HepG2 (cell line): ENCODE measurements around the gene PLVAP. TPM values are rescaled to one million over a fixed set of nuclear protein-coding genes. Genes with fewer than 3 reads are reported as not detected.
A peak's percentile ranks its signal among the peaks of the same experiment; 100 is the strongest.

ENCODE experiments used
- AKNA ChIP-seq: sonication (generic); formaldehyde crosslinking; IDR thresholded peaks from 2 replicates; pipeline ENCODE4 v1.4.0; 2020; ENCODE audit warnings: missing genetic modification reagents, borderline replicate concordance
- BORCS8-MEF2B ChIP-seq: sonication (generic); formaldehyde crosslinking; IDR thresholded peaks from 2 replicates; pipeline ENCODE4 v1.8.0; 2022; ENCODE audit warnings: mild to moderate bottlenecking, missing genetic modification reagents
- CHD2 ChIP-seq: IDR thresholded peaks from 2 replicates; pipeline ENCODE4 v1.6.1; 2011; ENCODE audit warnings: low read depth, low read length, improper control_type of control experiment
- KDM4B ChIP-seq: sonication (generic); formaldehyde crosslinking; IDR thresholded peaks from 2 replicates; pipeline ENCODE4 v1.4.0; 2020; ENCODE audit warnings: missing genetic modification reagents
- MED8 ChIP-seq: sonication (generic); formaldehyde crosslinking; IDR thresholded peaks from 2 replicates; pipeline ENCODE4 v1.8.1; 2023; ENCODE audit warnings: mild to moderate bottlenecking, missing genetic modification reagents; ENCODE audit not compliant: insufficient replicate concordance
- MTF2 ChIP-seq: sonication (generic); formaldehyde crosslinking; IDR thresholded peaks from 2 replicates; pipeline ENCODE4 v1.5.0; 2020; ENCODE audit warnings: missing genetic modification reagents, borderline replicate concordance
- NCOA2 ChIP-seq: sonication (generic); formaldehyde crosslinking; IDR thresholded peaks from 2 replicates; pipeline ENCODE4 v1.8.0; 2022; ENCODE audit warnings: inconsistent platforms
- NFIB ChIP-seq: sonication (generic); formaldehyde crosslinking; IDR thresholded peaks from 2 replicates; pipeline ENCODE4 v1.9.0; 2021; ENCODE audit warnings: missing genetic modification reagents, mild to moderate bottlenecking, borderline replicate concordance
- RBM39 ChIP-seq: fragments of 200-400 bp; formaldehyde crosslinking; IDR thresholded peaks from one replicate; pipeline ENCODE4 v1.6.1; 2018; ENCODE audit warnings: antibody characterized with exemption, mild to moderate bottlenecking, low read depth, low read length; ENCODE audit not compliant: poor library complexity, severe bottlenecking
- SNAI1 ChIP-seq: sonication (generic); formaldehyde crosslinking; IDR thresholded peaks from 2 replicates; pipeline ENCODE4 v1.5.0; 2020; ENCODE audit warnings: mild to moderate bottlenecking, missing genetic modification reagents, borderline replicate concordance
- SP4 ChIP-seq: sonication (generic); formaldehyde crosslinking; IDR thresholded peaks from 2 replicates; pipeline ENCODE4 v1.8.1; 2023; ENCODE audit warnings: mild to moderate bottlenecking, missing genetic modification reagents
- SP5 ChIP-seq: IDR thresholded peaks from 2 replicates; pipeline ENCODE4 v1.6.1; 2016; ENCODE audit warnings: low read depth, borderline replicate concordance
- ZC3H4 ChIP-seq: sonication (generic); formaldehyde crosslinking; IDR thresholded peaks from 2 replicates; pipeline ENCODE4 v1.4.0; 2020; ENCODE audit warnings: missing genetic modification reagents, borderline replicate concordance
- ZKSCAN5 ChIP-seq: sonication (generic); formaldehyde crosslinking; IDR thresholded peaks from 2 replicates; pipeline ENCODE4 v1.5.1; 2020; ENCODE audit warnings: mild to moderate bottlenecking, missing genetic modification reagents
- ZNF138 ChIP-seq: sonication (generic); formaldehyde crosslinking; IDR thresholded peaks from 2 replicates; pipeline ENCODE4 v1.5.0; 2020; ENCODE audit warnings: mild to moderate bottlenecking, low read depth, missing genetic modification reagents
- ZNF263 ChIP-seq: sonication (generic); formaldehyde crosslinking; IDR thresholded peaks from 2 replicates; pipeline ENCODE4 v1.4.0; 2020; ENCODE audit warnings: missing genetic modification reagents
- ZNF30 ChIP-seq: sonication (generic); formaldehyde crosslinking; IDR thresholded peaks from 2 replicates; pipeline ENCODE4 v1.5.0; 2020; ENCODE audit warnings: mild to moderate bottlenecking, missing genetic modification reagents
- ZNF660 ChIP-seq: sonication (generic); formaldehyde crosslinking; IDR thresholded peaks from 2 replicates; pipeline ENCODE4 v1.5.1; 2020; ENCODE audit warnings: mild to moderate bottlenecking, low read depth, missing genetic modification reagents, borderline replicate concordance
- ZNF674 ChIP-seq: sonication (generic); formaldehyde crosslinking; IDR thresholded peaks from 2 replicates; pipeline ENCODE4 v1.5.0; 2020; ENCODE audit warnings: low read depth, mild to moderate bottlenecking, missing genetic modification reagents
- polyA plus RNA-seq, 8 experiments: library from polyadenylated mRNA; depleted of rRNA in 3 of 8; stranded (reverse) in 7 of 8; unstranded in 1 of 8; fragments of >200 nt; fragmentation: Illumina TruSeq in 4 of 8; extraction: Trizol in 4 of 8; gene quantifications; 2 replicates each; pipeline versions ENCODE4 v1.2.1 to v1.2.3, GENCODE V29; 2011 to 2016; ENCODE audit warnings: low read depth in 4 of 8, missing spikeins in 1 of 8, mixed read lengths in 1 of 8; ENCODE audit not compliant: insufficient read depth in 1 of 8
- total RNA-seq, 5 experiments: library from RNA; depleted of rRNA; stranded (reverse); fragments of >200 nt; fragmentation: Illumina TruSeq; extraction: Trizol; gene quantifications; 2 replicates each; pipeline ENCODE4 v1.2.3, GENCODE V29; 2016; ENCODE audit warnings: low read depth in 1 of 5
- TF ChIP-seq, protein P1 (sequence below): sonication (generic); formaldehyde crosslinking; IDR thresholded peaks from 2 replicates; pipeline ENCODE4 v1.4.0; 2020; ENCODE audit warnings: low read depth, mild to moderate bottlenecking, missing genetic modification reagents
- TF ChIP-seq, protein P2 (sequence below): sonication (generic); formaldehyde crosslinking; IDR thresholded peaks from 2 replicates; pipeline ENCODE4 v1.5.1; 2020; ENCODE audit warnings: mild to moderate bottlenecking, missing genetic modification reagents, moderate library complexity

PLVAP gene
- total and polyA plus RNA-seq, 2 of the 13 experiments (the other 11 are each of a cell fraction or from before 2014, with no cell fraction given) = 0.26 TPM; not detected in 1

- TF ChIP-seq AKNA (CRISPR knock-in tag) = no peak
- TF ChIP-seq ZC3H4 (CRISPR knock-in tag) = no peak
- TF ChIP-seq CHD2 = no peak
- TF ChIP-seq MED8 = no peak
- TF ChIP-seq, protein P1, sequence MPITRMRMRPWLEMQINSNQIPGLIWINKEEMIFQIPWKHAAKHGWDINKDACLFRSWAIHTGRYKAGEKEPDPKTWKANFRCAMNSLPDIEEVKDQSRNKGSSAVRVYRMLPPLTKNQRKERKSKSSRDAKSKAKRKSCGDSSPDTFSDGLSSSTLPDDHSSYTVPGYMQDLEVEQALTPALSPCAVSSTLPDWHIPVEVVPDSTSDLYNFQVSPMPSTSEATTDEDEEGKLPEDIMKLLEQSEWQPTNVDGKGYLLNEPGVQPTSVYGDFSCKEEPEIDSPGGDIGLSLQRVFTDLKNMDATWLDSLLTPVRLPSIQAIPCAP (CRISPR knock-in tag) = no peak
- TF ChIP-seq ZKSCAN5 (CRISPR knock-in tag) = no peak
- no peak for TF ChIP-seq NFIB
- TF ChIP-seq ZNF674 (CRISPR knock-in tag) = no peak
- TF ChIP-seq ZNF30 (CRISPR knock-in tag) = no peak
- no peak for TF ChIP-seq ZNF660 (CRISPR knock-in tag)
- TF ChIP-seq KDM4B = no peak
- TF ChIP-seq NCOA2 (CRISPR knock-in tag) = no peak
- TF ChIP-seq MTF2 (CRISPR knock-in tag) = no peak
- peak; percentile 35; the same call in 1 of the 2 replicates for TF ChIP-seq SP5 (CRISPR knock-in tag)
- TF ChIP-seq ZNF138 (CRISPR knock-in tag) = no peak
- no peak for TF ChIP-seq SNAI1 (CRISPR knock-in tag)
- TF ChIP-seq SP4 (CRISPR knock-in tag) = no peak
- no peak for TF ChIP-seq BORCS8-MEF2B (CRISPR knock-in tag)
- TF ChIP-seq RBM39 = peak; percentile 32
- TF ChIP-seq, protein P2, sequence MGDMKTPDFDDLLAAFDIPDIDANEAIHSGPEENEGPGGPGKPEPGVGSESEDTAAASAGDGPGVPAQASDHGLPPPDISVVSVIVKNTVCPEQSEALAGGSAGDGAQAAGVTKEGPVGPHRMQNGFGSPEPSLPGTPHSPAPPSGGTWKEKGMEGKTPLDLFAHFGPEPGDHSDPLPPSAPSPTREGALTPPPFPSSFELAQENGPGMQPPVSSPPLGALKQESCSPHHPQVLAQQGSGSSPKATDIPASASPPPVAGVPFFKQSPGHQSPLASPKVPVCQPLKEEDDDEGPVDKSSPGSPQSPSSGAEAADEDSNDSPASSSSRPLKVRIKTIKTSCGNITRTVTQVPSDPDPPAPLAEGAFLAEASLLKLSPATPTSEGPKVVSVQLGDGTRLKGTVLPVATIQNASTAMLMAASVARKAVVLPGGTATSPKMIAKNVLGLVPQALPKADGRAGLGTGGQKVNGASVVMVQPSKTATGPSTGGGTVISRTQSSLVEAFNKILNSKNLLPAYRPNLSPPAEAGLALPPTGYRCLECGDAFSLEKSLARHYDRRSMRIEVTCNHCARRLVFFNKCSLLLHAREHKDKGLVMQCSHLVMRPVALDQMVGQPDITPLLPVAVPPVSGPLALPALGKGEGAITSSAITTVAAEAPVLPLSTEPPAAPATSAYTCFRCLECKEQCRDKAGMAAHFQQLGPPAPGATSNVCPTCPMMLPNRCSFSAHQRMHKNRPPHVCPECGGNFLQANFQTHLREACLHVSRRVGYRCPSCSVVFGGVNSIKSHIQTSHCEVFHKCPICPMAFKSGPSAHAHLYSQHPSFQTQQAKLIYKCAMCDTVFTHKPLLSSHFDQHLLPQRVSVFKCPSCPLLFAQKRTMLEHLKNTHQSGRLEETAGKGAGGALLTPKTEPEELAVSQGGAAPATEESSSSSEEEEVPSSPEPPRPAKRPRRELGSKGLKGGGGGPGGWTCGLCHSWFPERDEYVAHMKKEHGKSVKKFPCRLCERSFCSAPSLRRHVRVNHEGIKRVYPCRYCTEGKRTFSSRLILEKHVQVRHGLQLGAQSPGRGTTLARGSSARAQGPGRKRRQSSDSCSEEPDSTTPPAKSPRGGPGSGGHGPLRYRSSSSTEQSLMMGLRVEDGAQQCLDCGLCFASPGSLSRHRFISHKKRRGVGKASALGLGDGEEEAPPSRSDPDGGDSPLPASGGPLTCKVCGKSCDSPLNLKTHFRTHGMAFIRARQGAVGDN (CRISPR knock-in tag) = peak; percentile 35
- no peak for TF ChIP-seq ZNF263 (CRISPR knock-in tag)
These were observed 47.7 kb upstream of the PLVAP start (continued) for GRCh38 chr19:17424743-17425365.
